Transverse colon (tissue), 4 donors: ENCODE data around the gene HGFAC. TPM values are rescaled to one million over a fixed set of nuclear protein-coding genes. Genes with fewer than 3 reads are reported as not detected.

Source experiments
- DNase-seq: peaks from one replicate; pipeline ENCODE4 v3.0.0-alpha.2; 2019
- H3K27ac ChIP-seq, 4 donors: fragments of 200-600 bp; sonication (generic); 2 replicates each; pipeline ENCODE4 v1.5.1; 2016 to 2018; ENCODE audit warnings: inconsistent platforms in 4 of 4
- H3K27me3 ChIP-seq: fragments of 200-600 bp; sonication (generic); 2 replicates; pipeline ENCODE4 v1.5.1; 2017; ENCODE audit warnings: inconsistent platforms
- H3K36me3 ChIP-seq, 4 donors: fragments of 200-600 bp; sonication (generic); 2 replicates each; pipeline ENCODE4 v1.5.1; 2017 to 2019; ENCODE audit warnings: inconsistent platforms in 4 of 4
- H3K4me1 ChIP-seq, 4 donors: fragments of 200-600 bp; sonication (generic); 2 replicates each; pipeline ENCODE4 v1.5.1; 2017 to 2020; ENCODE audit warnings: inconsistent platforms in 4 of 4
- H3K4me3 ChIP-seq, 4 donors: fragments of 200-600 bp; sonication (generic); 1 replicate in 1 of 4; 2 replicates in 3 of 4; pipeline versions ENCODE4 v1.5.1 to v1.6.1; 2017 to 2019; ENCODE audit warnings: inconsistent platforms in 4 of 4
- H3K9me3 ChIP-seq, 2 donors: fragments of 200-600 bp; sonication (generic); 2 replicates each; pipeline ENCODE4 v1.5.1; 2017 to 2019; ENCODE audit warnings: inconsistent platforms in 2 of 2
- EP300 ChIP-seq: sonication (generic); formaldehyde crosslinking; IDR thresholded peaks from one replicate; pipeline ENCODE4 v1.6.1; 2017; ENCODE audit warnings: antibody characterized with exemption, low read depth
- POLR2A ChIP-seq: fragments of 450-650 bp; IDR thresholded peaks from one replicate; pipeline ENCODE4 v1.6.1; 2016; ENCODE audit warnings: antibody characterized with exemption, mild to moderate bottlenecking, moderate library complexity
- POLR2AphosphoS5 ChIP-seq, 3 donors: sonication (generic); formaldehyde crosslinking; IDR thresholded peaks; one replicate each; pipeline ENCODE4 v1.6.1; 2016; ENCODE audit warnings: antibody characterized with exemption in 3 of 3
- WGBS, 2 donors: methylation state at CpG; one replicate each; pipeline ENCODE4 v1.1.5; 2018; ENCODE audit warnings: low coverage in 1 of 2; 5-methylcytosine and 5-hydroxymethylcytosine counted together
- in situ Hi-C, 4 donors: fragments of 200-750 bp; cut with MboI; loops; one replicate each; pipeline versions ENCODE4 v1.15.0 to v1.15.1; 2017; ENCODE audit warnings: low sequenced_read_pairs in 3 of 4, low pct_ligation_motif_present in 1 of 4, low pct_unique_long_range_greater_than_20kb in 1 of 4
- intact Hi-C: fragments of 100-400 bp; cut with DNase I; formaldehyde crosslinking; loops from one replicate; pipeline ENCODE4 v1.15.1; 2023; ENCODE audit warnings: low total_unique reads
- total RNA-seq, 4 donors: library from RNA; depleted of rRNA; stranded (reverse); fragments of >200 nt; gene quantifications; one replicate each; pipeline ENCODE4 v1.1.0, GENCODE V29; 2016
- TF ChIP-seq, protein P1 (sequence below), 5 experiments: fragments of 200-600 bp in 3 of 5; fragments of 450-650 bp in 2 of 5; sonication (generic) in 3 of 5; IDR thresholded peaks; 1 replicate in 2 of 5; 2 replicates in 3 of 5; pipeline ENCODE4 v1.5.1; 2016 to 2017; ENCODE audit warnings: antibody characterized with exemption in 5 of 5, inconsistent platforms in 3 of 5, mild to moderate bottlenecking in 2 of 5, moderate library complexity in 1 of 5

Gene HGFAC
- total RNA-seq, 4 donors from 2014 or later, result not detected

DNA sequence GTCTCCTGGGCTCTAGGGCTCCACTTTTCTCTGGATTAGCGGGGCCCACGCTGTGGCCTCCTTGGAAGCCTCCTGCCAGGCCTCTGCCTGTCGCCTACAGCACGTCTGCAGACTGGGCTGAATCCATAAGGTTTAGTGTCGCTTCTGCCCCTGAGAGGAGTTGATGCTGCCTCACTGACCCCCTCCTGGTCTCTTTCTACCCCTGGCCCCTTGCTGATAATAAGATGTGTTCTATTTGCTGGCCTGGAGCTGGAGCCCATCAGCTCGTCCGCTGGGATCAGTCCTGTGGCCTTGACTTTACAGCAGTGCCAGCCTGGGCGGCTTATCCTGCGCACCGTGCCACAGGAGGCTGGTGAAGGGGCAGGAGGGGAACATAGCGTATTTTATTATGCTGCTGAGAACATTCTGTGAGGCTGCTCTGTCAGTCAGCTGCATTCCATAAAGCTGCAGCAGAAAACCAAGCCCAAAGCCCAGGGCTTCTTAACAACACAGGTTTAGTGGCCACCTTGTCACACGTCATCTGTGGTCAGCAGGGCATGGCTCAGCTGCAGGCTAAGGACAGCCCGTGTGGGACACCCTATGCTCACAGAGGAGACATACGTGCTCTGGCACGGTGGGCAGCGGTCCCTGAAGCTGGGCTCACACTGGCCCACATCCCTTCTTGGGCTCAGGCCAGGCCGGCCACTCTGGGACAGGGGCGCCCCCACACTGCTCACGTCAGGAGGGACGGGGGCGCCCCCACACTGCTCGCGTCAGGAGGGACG lies 29.3 kb upstream of the HGFAC start:
- H3K27me3 ChIP-seq, result no peaks in the 10 kb centered on the region
- TF ChIP-seq POLR2A, result no peak
- TF ChIP-seq POLR2AphosphoS5 (IDR thresholded peaks at IDR 0.05), result no peak
- TF ChIP-seq, protein P1, sequence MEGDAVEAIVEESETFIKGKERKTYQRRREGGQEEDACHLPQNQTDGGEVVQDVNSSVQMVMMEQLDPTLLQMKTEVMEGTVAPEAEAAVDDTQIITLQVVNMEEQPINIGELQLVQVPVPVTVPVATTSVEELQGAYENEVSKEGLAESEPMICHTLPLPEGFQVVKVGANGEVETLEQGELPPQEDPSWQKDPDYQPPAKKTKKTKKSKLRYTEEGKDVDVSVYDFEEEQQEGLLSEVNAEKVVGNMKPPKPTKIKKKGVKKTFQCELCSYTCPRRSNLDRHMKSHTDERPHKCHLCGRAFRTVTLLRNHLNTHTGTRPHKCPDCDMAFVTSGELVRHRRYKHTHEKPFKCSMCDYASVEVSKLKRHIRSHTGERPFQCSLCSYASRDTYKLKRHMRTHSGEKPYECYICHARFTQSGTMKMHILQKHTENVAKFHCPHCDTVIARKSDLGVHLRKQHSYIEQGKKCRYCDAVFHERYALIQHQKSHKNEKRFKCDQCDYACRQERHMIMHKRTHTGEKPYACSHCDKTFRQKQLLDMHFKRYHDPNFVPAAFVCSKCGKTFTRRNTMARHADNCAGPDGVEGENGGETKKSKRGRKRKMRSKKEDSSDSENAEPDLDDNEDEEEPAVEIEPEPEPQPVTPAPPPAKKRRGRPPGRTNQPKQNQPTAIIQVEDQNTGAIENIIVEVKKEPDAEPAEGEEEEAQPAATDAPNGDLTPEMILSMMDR (IDR thresholded peaks at IDR 0.05), result no peak
- TF ChIP-seq EP300, result no peak
- no peak overlapping the region for H3K27ac ChIP-seq
- H3K9me3 ChIP-seq, result no peaks in the 10 kb centered on the region
- intact Hi-C loops, result no loop called here
- peaks cover 0 to 2% (median under 1%) of the 10 kb centered on the region in 4 donors for H3K36me3 ChIP-seq
- WGBS, 2 donors, result 92% methylated on average over 17 of the region's 24 CpGs; no CpG with 5 or more reads in 1 of the 2 donors
- H3K4me3 ChIP-seq, result no peak overlapping the region
- no peak for DNase-seq
- in situ Hi-C loops, result no loop called here
- H3K4me1 ChIP-seq, result no peaks in the 10 kb centered on the region

DNA sequence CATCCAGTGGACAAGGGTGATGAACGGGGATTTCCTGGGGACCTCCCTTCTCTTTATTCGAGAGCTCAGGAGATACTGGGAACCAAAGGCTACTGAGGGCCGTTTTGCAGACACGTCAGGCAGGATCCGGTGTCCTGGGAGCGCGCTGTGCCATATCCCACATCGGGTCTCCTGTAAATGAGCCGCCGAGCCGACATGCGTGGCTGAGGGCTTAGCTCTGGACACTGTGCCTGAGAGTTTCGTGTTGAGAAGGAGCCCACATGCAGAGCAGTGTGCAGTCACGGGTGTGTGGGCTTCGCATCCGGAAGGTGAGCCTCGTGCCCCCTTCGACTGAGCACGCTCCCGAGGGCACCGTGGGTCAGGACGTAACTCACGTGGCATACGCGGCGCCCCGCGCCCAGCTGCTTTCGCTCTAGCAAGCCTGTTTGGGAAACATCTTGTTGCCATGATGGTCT lies 28.5 kb upstream of the HGFAC start:
- H3K4me3 ChIP-seq, result no peak overlapping the region
- H3K4me1 ChIP-seq, result no peaks in the 10 kb centered on the region
- in situ Hi-C loops, result no loop called here
- H3K27ac ChIP-seq, result no peak overlapping the region
- DNase-seq, result no peak
- WGBS, 2 donors, result 92% methylated on average over 29 of the region's 29 CpGs; no CpG with 5 or more reads in 1 of the 2 donors
- H3K9me3 ChIP-seq, result no peaks in the 10 kb centered on the region
- intact Hi-C loops, result no loop called here
- TF ChIP-seq POLR2AphosphoS5 (IDR thresholded peaks at IDR 0.05) (no peak), EP300 (no peak), POLR2A (no peak)
- TF ChIP-seq, protein P1 (IDR thresholded peaks at IDR 0.05), result no peak
- H3K36me3 ChIP-seq, result peaks cover 0 to 9% (median 3%) of the 10 kb centered on the region in 4 donors
- H3K27me3 ChIP-seq, result no peaks in the 10 kb centered on the region

DNA sequence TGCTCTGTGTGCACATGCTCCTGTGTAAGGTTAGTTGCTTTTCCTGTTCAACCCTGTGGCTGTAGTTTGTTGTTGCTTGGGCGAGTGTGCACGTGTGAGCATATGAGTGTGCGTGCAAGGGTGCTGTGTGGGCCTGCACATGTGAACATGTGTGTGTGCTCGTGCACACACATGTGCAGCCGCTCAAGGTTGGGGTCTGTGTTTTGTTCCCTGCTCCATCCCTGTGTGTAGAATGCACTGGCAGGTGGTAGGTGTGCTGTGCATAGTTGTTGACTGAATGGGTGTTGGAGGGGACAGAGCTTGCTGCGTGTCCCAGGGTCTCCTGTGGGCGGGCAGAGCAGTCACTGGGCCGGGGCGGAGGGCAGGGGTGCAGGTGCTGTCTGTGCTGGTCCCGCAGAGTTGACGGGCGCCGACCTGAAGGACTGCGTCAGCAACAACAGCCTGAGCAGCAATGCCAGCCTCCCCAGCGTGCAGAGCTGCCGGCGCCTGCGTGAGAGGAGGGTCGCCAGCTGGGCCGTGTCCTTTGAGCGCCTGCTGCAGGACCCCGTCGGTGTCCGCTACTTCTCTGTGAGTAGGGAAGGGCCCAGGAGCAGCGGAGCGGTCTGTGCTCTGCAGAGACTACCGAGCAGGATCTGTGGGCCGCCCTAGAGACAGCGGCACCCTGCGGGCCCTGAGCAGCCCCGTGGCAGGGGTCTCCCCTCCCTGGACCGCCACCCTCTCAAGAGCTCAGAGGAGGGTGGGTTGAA lies 27.9 kb upstream of the HGFAC start:
- intact Hi-C loops (no loop called here), in situ Hi-C loops (no loop called here)
- Histone ChIP-seq H3K9me3 (no peaks in the 10 kb centered on the region), H3K27me3 (no peaks in the 10 kb centered on the region), H3K4me3 (no peak overlapping the region), H3K4me1 (no peaks in the 10 kb centered on the region), H3K36me3 (peaks cover 0 to 9% (median 3%) of the 10 kb centered on the region in 4 donors), H3K27ac (no peak overlapping the region)
- WGBS, 2 donors, result 84% methylated on average over 31 of the region's 32 CpGs; no CpG with 5 or more reads in 1 of the 2 donors
- no peak for DNase-seq
- TF ChIP-seq POLR2A (no peak), POLR2AphosphoS5 (IDR thresholded peaks at IDR 0.05) (no peak), EP300 (no peak)
- TF ChIP-seq, protein P1 (IDR thresholded peaks at IDR 0.05), result no peak

DNA sequence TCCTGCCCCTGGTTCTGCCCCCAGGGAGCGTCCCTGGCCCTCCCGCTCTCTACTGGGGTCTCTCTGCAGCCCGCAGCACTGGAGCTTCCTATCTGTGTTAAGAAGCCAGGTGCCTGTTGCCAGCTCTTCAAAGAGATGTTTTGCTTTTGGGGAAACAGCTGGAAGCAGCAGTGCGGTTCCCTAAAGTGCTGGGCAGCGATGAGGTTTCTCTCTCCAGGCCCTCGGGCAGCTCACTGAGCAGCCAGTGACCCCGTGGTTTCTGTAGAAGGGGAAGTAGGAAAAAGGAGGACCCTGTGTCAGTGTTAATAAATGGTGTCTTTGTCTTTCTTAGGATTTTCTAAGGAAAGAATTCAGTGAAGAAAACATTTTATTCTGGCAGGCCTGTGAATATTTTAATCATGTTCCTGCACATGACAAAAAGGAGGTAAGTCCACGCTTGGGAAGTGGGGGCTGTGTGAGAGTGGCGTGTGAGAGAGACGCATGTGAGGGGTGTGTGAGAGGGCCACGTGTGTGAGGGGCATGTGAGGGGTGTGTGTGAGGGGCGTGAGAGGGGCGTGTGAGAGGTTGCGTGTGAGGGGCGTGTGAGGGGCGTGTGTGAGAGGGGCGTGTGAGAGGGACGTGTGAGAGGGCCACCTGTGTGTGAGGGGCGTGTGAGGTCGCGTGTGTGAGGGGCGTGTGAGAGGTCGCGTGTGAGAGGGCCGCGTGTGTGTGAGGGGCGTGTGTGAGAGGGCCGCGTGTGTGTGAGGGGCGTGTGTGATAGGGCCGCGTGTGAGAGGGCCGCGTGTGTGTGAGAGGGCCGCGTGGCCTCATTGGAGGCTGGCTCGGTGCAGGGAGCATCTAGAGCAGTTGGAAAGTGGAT lies 27.1 kb upstream of the HGFAC start:
- H3K36me3 ChIP-seq, result peaks cover 0 to 9% (median 3%) of the 10 kb centered on the region in 4 donors
- DNase-seq, result no peak
- intact Hi-C loops (no loop called here), in situ Hi-C loops (no loop called here)
- 87 to 88% methylated on average over 20 to 37 of the region's 37 CpGs for WGBS, 2 donors
- H3K9me3 ChIP-seq, result no peaks in the 10 kb centered on the region
- no peak overlapping the region for H3K27ac ChIP-seq
- TF ChIP-seq POLR2A (no peak), EP300 (no peak), POLR2AphosphoS5 (IDR thresholded peaks at IDR 0.05) (no peak)
- TF ChIP-seq, protein P1 (IDR thresholded peaks at IDR 0.05), result no peak
- H3K27me3 ChIP-seq, result no peaks in the 10 kb centered on the region
- no peaks in the 10 kb centered on the region for H3K4me1 ChIP-seq
- H3K4me3 ChIP-seq, result no peak overlapping the region
